Transverse colon (tissue), 4 donors: Measurements from ENCODE around the gene CEP41.

Source experiments
- CTCF ChIP-seq, 5 experiments: fragments of 200-600 bp in 3 of 5; fragments of 450-650 bp in 2 of 5; sonication (generic) in 3 of 5; IDR thresholded peaks; 1 replicate in 2 of 5; 2 replicates in 3 of 5; pipeline ENCODE4 v1.5.1; 2016 to 2017; ENCODE audit warnings: antibody characterized with exemption in 5 of 5, inconsistent platforms in 3 of 5, mild to moderate bottlenecking in 2 of 5, moderate library complexity in 1 of 5
- EP300 ChIP-seq: sonication (generic); formaldehyde crosslinking; IDR thresholded peaks from one replicate; pipeline ENCODE4 v1.6.1; 2017; ENCODE audit warnings: antibody characterized with exemption, low read depth
- POLR2A ChIP-seq: fragments of 450-650 bp; IDR thresholded peaks from one replicate; pipeline ENCODE4 v1.6.1; 2016; ENCODE audit warnings: antibody characterized with exemption, mild to moderate bottlenecking, moderate library complexity
- POLR2AphosphoS5 ChIP-seq, 3 donors: sonication (generic); formaldehyde crosslinking; IDR thresholded peaks; one replicate each; pipeline ENCODE4 v1.6.1; 2016; ENCODE audit warnings: antibody characterized with exemption in 3 of 3

GRCh38 chr7:130423501-130424037 is 17.2 kb downstream of the CEP41 start:
- no peak for TF ChIP-seq POLR2A
- no peak for TF ChIP-seq POLR2AphosphoS5 (IDR thresholded peaks at IDR 0.05)
- no peak for TF ChIP-seq CTCF (IDR thresholded peaks at IDR 0.05)
- no peak for TF ChIP-seq EP300
